Astrocyte (in vitro differentiated cells and primary cell): ENCODE measurements around the gene NCEH1. TPM values are rescaled to one million over a fixed set of nuclear protein-coding genes. Genes with fewer than 3 reads are reported as not detected.
A peak's percentile ranks its signal among the peaks of the same experiment; 100 is the strongest.
"Not testable (repeated sequence)": the region's sequence is repeated elsewhere in the genome, so short reads cannot be mapped to it uniquely, and the experiment has no call there.

ENCODE experiments used
- DNase-seq: peaks from one replicate; pipeline ENCODE4 v3.0.0-alpha.2; 2010; ENCODE audit warnings: low read depth
- FAIRE-seq: peaks from 2 replicates; lab custom pipeline; 2011; peaks lifted over from hg19 to GRCh38; lab: Jason Lieb, UNC
- H2AFZ ChIP-seq: 2 replicates; pipeline ENCODE4 v1.6.0; 2012; ENCODE audit warnings: low read depth, low read length, inconsistent platforms
- H3K27ac ChIP-seq: 2 replicates; pipeline ENCODE4 v1.5.1; 2011; ENCODE audit warnings: low read depth, low read length, inconsistent platforms
- H3K27me3 ChIP-seq: 2 replicates; pipeline ENCODE4 v1.6.0; 2011; ENCODE audit warnings: low read length, inconsistent platforms; ENCODE audit not compliant: insufficient read depth
- H3K36me3 ChIP-seq: 2 replicates; pipeline ENCODE4 v1.5.1; 2011; ENCODE audit warnings: low read length, inconsistent platforms; ENCODE audit not compliant: insufficient read depth
- H3K4me1 ChIP-seq: 2 replicates; pipeline ENCODE4 v1.5.1; 2011; ENCODE audit warnings: low read length, inconsistent platforms; ENCODE audit not compliant: insufficient read depth
- H3K4me2 ChIP-seq: 2 replicates; pipeline ENCODE4 v1.6.0; 2012; ENCODE audit warnings: low read length, inconsistent platforms
- H3K4me3 ChIP-seq: 2 replicates; pipeline ENCODE4 v1.5.1; 2011; ENCODE audit warnings: low read depth, mild to moderate bottlenecking, low read length, inconsistent platforms; ENCODE audit not compliant: insufficient read depth
- H3K79me2 ChIP-seq: 2 replicates; pipeline ENCODE4 v1.6.0; 2012; ENCODE audit warnings: mild to moderate bottlenecking, low read length, inconsistent platforms; ENCODE audit not compliant: insufficient read depth
- H3K9ac ChIP-seq: 2 replicates; pipeline ENCODE4 v1.6.0; 2012; ENCODE audit warnings: mild to moderate bottlenecking, low read length, inconsistent platforms
- H3K9me3 ChIP-seq: 2 replicates; pipeline ENCODE4 v1.5.1; 2012; ENCODE audit warnings: low read depth, mild to moderate bottlenecking, low read length, inconsistent platforms; ENCODE audit not compliant: insufficient read depth
- H4K20me1 ChIP-seq: 2 replicates; pipeline ENCODE4 v1.6.0; 2012; ENCODE audit warnings: low read length, inconsistent platforms; ENCODE audit not compliant: insufficient read depth
- H3K27ac Mint-ChIP-seq: one replicate; pipeline ENCODE4 v1.8.0; 2021; ENCODE audit warnings: mild to moderate bottlenecking, mixed read lengths; ENCODE audit not compliant: unreplicated experiment
- H3K27me3 Mint-ChIP-seq: one replicate; pipeline ENCODE4 v1.8.0; 2021; ENCODE audit warnings: low read depth, mixed read lengths; ENCODE audit not compliant: unreplicated experiment
- H3K36me3 Mint-ChIP-seq: one replicate; pipeline ENCODE4 v1.8.0; 2021; ENCODE audit warnings: low read depth, mixed read lengths; ENCODE audit not compliant: unreplicated experiment
- H3K4me1 Mint-ChIP-seq: one replicate; pipeline ENCODE4 v1.8.0; 2021; ENCODE audit warnings: low read depth, mixed read lengths; ENCODE audit not compliant: unreplicated experiment
- H3K4me3 Mint-ChIP-seq: one replicate; pipeline ENCODE4 v1.8.0; 2021; ENCODE audit warnings: mild to moderate bottlenecking, moderate library complexity, mixed read lengths; ENCODE audit not compliant: unreplicated experiment
- H3K9me3 Mint-ChIP-seq: one replicate; pipeline ENCODE4 v1.8.0; 2021; ENCODE audit warnings: mild to moderate bottlenecking, mixed read lengths; ENCODE audit not compliant: unreplicated experiment
- CTCF ChIP-seq: IDR thresholded peaks from 2 replicates; pipeline ENCODE4 v1.5.1; 2011; ENCODE audit warnings: low read depth, mild to moderate bottlenecking, inconsistent platforms, low read length, moderate library complexity; ENCODE audit not compliant: insufficient read depth
- EZH2 ChIP-seq: IDR thresholded peaks from 2 replicates; pipeline ENCODE4 v1.6.1; 2012; ENCODE audit warnings: mild to moderate bottlenecking, low read length, inconsistent platforms; ENCODE audit not compliant: insufficient read depth
- total RNA-seq: library from RNA; stranded (reverse); gene quantifications from 2 replicates; pipeline ENCODE4 v1.2.1, GENCODE V29; 2021

Gene NCEH1
- total RNA-seq, 1 donor from 2014 or later = 14.1 TPM

- H3K36me3 ChIP-seq = no peaks in the 10 kb centered on the region
- H4K20me1 ChIP-seq = no peaks in the 10 kb centered on the region
- H3K36me3 Mint-ChIP-seq = no peaks in the 10 kb centered on the region
- DNase-seq (no peak), FAIRE-seq (no peak)
- H3K4me2 ChIP-seq = peak overlapping the region; percentile 34
- H3K27ac ChIP-seq = no peak overlapping the region
- H3K79me2 ChIP-seq = no peaks in the 10 kb centered on the region
- TF ChIP-seq EZH2 (no peak), CTCF (no peak)
- no peak overlapping the region for H3K4me3 Mint-ChIP-seq
- peaks cover 19% of the 10 kb centered on the region for H3K4me1 Mint-ChIP-seq
- no peak overlapping the region for H3K27ac Mint-ChIP-seq
- peaks cover 5% of the 10 kb centered on the region for H3K4me1 ChIP-seq
- no peaks in the 10 kb centered on the region for H3K9me3 ChIP-seq
- H3K4me3 ChIP-seq = no peak overlapping the region
- H3K27me3 Mint-ChIP-seq = no peaks in the 10 kb centered on the region
- peak overlapping the region; percentile 32 for H2AFZ ChIP-seq
- H3K9ac ChIP-seq = no peak overlapping the region
- no peaks in the 10 kb centered on the region for H3K27me3 ChIP-seq
- peaks cover 2% of the 10 kb centered on the region for H3K9me3 Mint-ChIP-seq
Measured at GRCh38 chr3:172596394-172596706, 114.5 kb downstream of the NCEH1 start.

- H3K79me2 ChIP-seq = no peaks in the 10 kb centered on the region
- no peaks in the 10 kb centered on the region for H3K27me3 Mint-ChIP-seq
- no peaks in the 10 kb centered on the region for H3K36me3 Mint-ChIP-seq
- peaks cover 5% of the 10 kb centered on the region for H3K4me1 ChIP-seq
- H3K9ac ChIP-seq = peak overlapping the region; percentile 28
- H3K36me3 ChIP-seq = no peaks in the 10 kb centered on the region
- H3K4me3 Mint-ChIP-seq = peak overlapping the region; percentile 40
- H2AFZ ChIP-seq = peak overlapping the region; percentile 32
- H3K4me3 ChIP-seq = no peak overlapping the region
- H3K27ac ChIP-seq = no peak overlapping the region
- no peak for TF ChIP-seq EZH2
- TF ChIP-seq CTCF = peak; percentile 75
- H3K27me3 ChIP-seq = no peaks in the 10 kb centered on the region
- H3K9me3 ChIP-seq = no peaks in the 10 kb centered on the region
- peaks cover 22% of the 10 kb centered on the region for H3K4me1 Mint-ChIP-seq
- FAIRE-seq = no peak
- no peaks in the 10 kb centered on the region for H3K9me3 Mint-ChIP-seq
- no peaks in the 10 kb centered on the region for H4K20me1 ChIP-seq
- peak; percentile 23 for DNase-seq
- H3K4me2 ChIP-seq = peak overlapping the region; percentile 34
- peak overlapping the region; percentile 13 for H3K27ac Mint-ChIP-seq
Measured at GRCh38 chr3:172595664-172596393, 115.0 kb downstream of the NCEH1 start.

GRCh38 chr3:172594900-172595663 lies 115.8 kb downstream of the NCEH1 start:
- not testable (repeated sequence) for FAIRE-seq, H3K4me3 Mint-ChIP-seq, H3K27ac ChIP-seq, H3K36me3 Mint-ChIP-seq, H3K27me3 Mint-ChIP-seq, H3K4me2 ChIP-seq, H3K9me3 Mint-ChIP-seq, H3K4me1 ChIP-seq, H3K27me3 ChIP-seq, H3K36me3 ChIP-seq, H2AFZ ChIP-seq, H3K27ac Mint-ChIP-seq, DNase-seq, H4K20me1 ChIP-seq, H3K4me3 ChIP-seq, H3K79me2 ChIP-seq, H3K9me3 ChIP-seq, H3K9ac ChIP-seq
- H3K4me1 Mint-ChIP-seq = peaks cover 22% of the 10 kb centered on the region
